ENCODE measurements around the gene ACTL10.
"Not testable (repeated sequence)": the region's sequence is repeated elsewhere in the genome, so short reads cannot be mapped to it uniquely, and the experiment has no call there.

ACTL10 gene

GRCh38 chr20:33666293-33667244 lies at the start of gene ACTL10:
Gene ACTL10 (plus strand): TSS chr20:33666943. CDS start chr20:33667498, 555 bp downstream.
- peak; percentile 93 for DNase-seq (ENCODE audit: low read depth)

DNA sequence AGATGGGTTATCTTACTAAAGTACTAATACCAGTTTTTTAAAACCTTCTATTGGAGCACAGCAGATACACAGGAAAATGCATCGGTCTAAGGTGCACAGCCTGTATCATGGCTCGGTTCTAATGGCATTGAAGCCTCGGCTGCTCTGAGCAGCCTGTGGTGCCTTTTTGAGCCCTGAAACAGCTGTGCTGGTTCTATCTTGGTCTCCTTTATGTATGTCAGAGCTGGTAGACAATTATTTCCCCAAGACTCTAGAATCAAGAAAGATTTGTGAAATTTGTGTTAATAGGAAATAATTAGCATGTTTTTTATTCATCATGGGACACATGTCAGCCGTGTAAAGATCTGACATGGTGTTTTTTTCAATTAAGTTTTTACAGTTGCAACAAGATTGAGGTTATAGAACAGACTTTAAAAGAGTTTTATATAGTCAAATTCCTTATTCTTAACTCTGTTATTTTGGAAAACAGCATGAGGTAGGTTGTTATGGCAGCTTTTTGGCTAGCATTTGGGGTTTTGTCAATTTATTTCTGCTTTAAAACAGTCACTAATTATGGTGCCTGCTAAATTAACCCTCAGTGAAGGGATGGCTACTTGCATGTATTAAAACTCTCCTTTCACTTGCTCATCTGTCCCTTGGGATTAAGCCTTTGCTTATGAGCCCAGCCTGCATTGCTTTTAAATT lies 44.9 kb upstream of the ACTL10 start:
- DNase-seq (ENCODE audit: low read depth), result no peak

DNA sequence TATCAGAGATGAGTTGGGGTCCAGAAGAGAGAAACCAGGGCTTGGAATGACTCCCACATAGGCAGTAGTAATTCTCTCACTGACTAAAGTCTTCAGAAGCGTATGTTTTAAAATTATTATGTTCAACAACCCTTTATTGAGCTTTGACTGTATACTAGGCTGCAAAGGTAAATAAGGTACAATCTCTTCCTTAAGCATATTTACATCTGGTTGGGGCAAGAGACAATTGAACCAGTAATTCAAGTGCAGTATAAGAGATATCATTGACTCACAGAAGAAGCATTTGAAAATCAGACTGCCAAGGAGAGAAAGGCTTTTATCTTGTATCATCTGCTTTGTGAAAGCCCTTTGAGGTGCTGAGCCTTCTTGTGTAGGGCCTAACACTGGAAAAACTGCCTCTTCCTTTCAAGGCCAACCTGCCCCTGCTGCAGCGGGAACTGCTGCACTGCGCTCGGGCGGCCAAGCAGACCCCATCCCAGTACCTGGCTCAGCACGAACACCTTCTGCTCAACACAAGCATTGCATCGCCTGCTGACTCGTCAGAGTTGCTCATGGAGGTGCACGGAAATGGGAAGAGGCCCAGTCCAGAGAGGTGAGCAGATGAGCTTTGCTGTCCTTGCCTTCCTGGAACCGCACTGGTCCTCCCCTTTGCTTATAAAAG lies 43.9 kb upstream of the ACTL10 start:
- no peak for DNase-seq (ENCODE audit: low read depth)

GRCh38 chr20:33624399-33624798 lies 42.3 kb upstream of the ACTL10 start:
- DNase-seq (ENCODE audit: low read depth), result no peak

DNA sequence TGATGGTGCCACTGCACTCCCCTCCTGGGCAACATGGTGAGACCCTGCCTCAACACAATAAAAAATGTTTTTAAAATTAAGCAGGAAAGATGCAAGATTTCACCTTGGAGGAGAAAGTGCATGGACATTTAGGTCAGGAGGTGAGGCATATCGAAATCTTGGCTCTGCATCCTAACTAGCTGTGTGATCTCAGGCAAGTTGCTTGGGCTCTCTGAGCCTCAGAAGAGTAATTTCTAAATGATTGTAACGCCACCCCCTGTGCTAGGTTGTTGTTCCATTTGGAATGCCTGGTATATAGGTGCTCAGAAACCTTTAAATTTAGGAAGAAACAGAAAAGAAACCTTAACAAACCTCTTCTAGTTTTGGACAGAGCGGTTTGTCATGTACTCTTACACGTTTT lies 40.6 kb upstream of the ACTL10 start:
- no peak for DNase-seq (ENCODE audit: low read depth)

GRCh38 chr20:33627577-33628216 lies 39.0 kb upstream of the ACTL10 start:
- DNase-seq (ENCODE audit: low read depth), result no peak

DNA sequence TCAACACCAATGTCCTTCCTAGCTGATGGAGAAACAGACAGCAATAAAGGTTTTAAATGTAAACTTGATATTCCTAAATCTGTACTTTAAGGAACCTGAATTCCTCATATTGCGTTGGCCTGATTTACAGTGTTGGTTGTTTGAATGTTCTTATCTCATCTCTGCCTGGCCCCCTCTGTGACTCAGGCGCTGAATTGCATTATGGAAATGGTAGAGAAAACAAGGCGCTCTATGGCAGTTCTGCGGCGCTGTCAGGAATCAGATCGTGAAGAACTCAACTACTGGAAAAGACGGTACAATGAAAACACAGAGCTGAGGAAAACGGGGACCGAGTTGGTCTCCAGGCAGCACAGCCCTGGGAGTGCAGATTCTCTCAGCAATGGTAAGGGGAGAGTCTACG lies 37.2 kb upstream of the ACTL10 start:
- no peak for DNase-seq (ENCODE audit: low read depth)

GRCh38 chr20:33629979-33630378 lies 36.8 kb upstream of the ACTL10 start:
- no peak for DNase-seq (ENCODE audit: low read depth)

GRCh38 chr20:33630507-33630906 lies 36.2 kb upstream of the ACTL10 start:
- no peak for DNase-seq (ENCODE audit: low read depth)

DNA sequence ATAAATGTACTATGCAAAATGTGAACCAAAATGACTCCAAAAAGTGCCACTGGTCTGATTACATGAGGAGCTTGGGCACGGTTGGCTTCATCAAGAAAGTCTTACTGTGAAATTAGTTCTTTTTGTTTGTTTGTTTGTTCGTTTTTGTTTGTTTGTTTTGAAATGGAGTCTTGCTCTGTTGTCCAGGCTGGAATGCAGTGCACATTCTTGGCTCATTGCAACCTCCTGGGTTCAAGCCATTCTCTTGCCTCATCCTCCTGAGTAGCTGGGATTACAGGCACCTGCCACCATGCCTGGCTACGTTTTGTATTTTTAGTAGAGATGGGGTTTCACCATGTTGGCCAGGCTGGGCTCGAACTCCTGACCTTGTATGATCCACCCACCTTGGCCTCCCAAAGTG lies 34.8 kb upstream of the ACTL10 start:
- DNase-seq (ENCODE audit: low read depth), result not testable (repeated sequence)

GRCh38 chr20:33635341-33635740 lies 31.4 kb upstream of the ACTL10 start:
- DNase-seq (ENCODE audit: low read depth), result no peak

GRCh38 chr20:33636776-33637175 lies 30.0 kb upstream of the ACTL10 start:
- DNase-seq (ENCODE audit: low read depth), result no peak

- DNase-seq (ENCODE audit: low read depth), result no peak
These were observed 26.5 kb upstream of the ACTL10 start for GRCh38 chr20:33640287-33640686.

DNA sequence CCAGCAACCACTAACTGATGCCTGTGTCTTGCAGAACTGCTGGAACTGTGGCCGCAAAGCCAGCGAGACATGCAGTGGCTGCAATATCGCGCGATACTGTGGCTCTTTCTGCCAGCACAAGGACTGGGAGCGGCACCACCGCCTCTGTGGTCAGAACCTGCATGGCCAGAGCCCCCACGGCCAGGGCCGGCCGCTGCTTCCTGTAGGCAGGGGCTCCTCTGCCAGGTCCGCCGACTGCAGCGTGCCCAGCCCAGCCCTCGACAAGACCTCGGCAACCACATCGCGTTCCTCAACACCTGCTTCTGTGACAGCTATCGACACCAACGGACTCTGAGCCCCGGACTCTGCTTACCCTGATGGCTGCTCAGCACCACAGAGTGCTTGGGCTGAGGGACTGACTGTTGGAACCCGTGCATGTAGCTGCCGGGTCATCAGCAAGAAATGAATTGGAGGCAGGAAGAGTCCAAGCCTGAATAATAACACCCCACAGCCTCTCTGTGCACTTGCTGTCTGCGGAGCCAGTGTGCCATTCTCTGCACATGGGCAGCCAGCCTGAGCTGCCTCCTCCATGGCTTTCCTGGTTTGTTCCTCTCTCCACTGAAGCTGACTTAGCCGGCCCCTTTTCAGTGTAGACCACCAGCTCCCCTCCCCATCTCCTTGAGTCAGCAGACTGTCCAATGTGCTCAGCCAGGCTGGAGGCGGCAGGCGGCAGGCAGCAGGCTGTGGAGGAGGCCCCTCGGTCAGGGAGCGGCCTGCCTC lies 22.3 kb upstream of the ACTL10 start:
- DNase-seq (ENCODE audit: low read depth), result no peak

- DNase-seq (ENCODE audit: low read depth), result no peak
These were observed 21.7 kb upstream of the ACTL10 start for GRCh38 chr20:33645072-33645358.

- no peak for DNase-seq (ENCODE audit: low read depth)
These were observed 21.3 kb upstream of the ACTL10 start for GRCh38 chr20:33645396-33645795.

GRCh38 chr20:33646191-33646590 lies 20.6 kb upstream of the ACTL10 start:
- no peak for DNase-seq (ENCODE audit: low read depth)

DNA sequence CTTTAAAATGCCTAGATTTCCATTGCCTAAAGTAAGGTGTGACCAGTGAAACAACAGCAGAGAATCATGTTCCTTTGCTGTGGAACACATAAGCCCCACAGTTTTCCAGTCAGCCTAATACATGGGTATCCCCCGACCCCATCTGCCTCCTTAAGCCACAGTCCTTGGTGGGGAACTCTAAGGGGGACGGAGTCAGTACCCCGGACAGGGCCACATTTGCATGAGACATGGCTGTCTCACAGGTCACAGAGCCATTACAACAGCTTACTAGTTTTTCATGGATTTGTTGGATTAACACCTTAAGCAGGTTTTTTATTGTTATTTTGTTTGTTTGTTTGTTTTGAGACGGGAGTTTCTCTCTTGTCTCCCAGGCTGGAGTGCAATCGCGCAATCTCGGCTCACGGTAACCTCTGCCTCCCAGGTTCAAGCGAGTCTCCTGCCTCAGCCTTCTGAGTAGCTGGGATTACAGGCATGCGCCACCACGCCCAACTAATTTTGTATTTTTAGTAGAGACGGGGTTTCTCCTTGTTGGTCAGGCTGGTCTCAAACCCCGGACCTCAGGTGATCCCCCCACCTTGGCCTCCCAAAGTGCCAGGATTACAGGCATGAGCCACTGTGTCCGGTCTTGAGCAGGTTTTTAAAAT lies 19.7 kb upstream of the ACTL10 start:
- DNase-seq (ENCODE audit: low read depth), result not testable (repeated sequence)

GRCh38 chr20:33647603-33648395 lies 18.9 kb upstream of the ACTL10 start:
- DNase-seq (ENCODE audit: low read depth), result no peak

DNA sequence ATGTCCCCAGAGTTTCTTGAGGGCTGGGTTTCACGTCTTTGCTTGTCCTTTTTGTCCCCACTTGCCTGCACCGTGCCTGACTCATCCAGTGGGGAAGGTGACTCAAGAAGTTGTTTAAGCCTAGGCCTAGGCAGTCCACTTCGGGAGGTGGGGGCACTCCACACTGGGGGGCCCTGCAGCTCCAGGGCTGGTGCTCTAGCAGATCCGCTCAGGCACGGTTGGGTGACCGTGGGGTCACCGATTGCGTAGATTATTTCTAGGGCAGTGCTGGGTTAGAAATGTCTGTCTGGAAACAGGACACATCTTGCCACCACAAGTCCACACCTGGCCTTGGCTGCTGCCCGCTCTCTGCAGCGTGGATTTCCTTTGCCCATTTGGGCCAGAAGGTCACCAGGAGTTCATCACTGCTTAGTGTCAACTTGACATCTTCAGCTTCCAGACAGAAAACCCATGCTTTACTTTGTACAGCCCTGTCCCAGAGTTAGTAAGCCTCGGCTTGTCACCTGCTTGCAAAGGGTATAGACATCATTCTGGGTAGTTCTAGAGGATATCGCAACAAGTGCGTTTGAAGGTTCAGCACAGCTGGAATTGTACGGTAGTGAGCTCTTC lies 18.2 kb upstream of the ACTL10 start:
- DNase-seq (ENCODE audit: low read depth), result no peak

Data from CMK (cell line).